GM18951 (cell line): Measurements from ENCODE around the gene UPK3B.
A peak's percentile ranks its signal among the peaks of the same experiment; 100 is the strongest.
"Not testable (repeated sequence)": the region's sequence is repeated elsewhere in the genome, so short reads cannot be mapped to it uniquely, and the experiment has no call there.

ENCODE experiments used
- POLR2A ChIP-seq: IDR thresholded peaks from 4 replicates; pipeline ENCODE4 v1.6.1; 2011; ENCODE audit warnings: mild to moderate bottlenecking; ENCODE audit not compliant: insufficient read length, insufficient read depth; ENCODE audit errors: extremely low read depth
- in situ Hi-C: fragments of 300-500 bp; cut with MboI; formaldehyde crosslinking; loops from one replicate; pipeline ENCODE4 v1.12.0; 2022; ENCODE audit warnings: low sequenced_read_pairs, mixed read lengths, inconsistent platforms; ENCODE audit not compliant: unreplicated experiment

The UPK3B gene

GRCh38 chr7:76549025-76549854, 38.9 kb downstream of the UPK3B start:
- TF ChIP-seq POLR2A, result peak; percentile 72
- in situ Hi-C loops, result not testable (repeated sequence)

- in situ Hi-C loops, result not testable (repeated sequence)
Observed at GRCh38 chr7:76549855-76550248, 39.5 kb downstream of the UPK3B start.

- in situ Hi-C loops, result not testable (repeated sequence)
Observed at GRCh38 chr7:76551992-76552391, 41.6 kb downstream of the UPK3B start.

- in situ Hi-C loops, result not testable (repeated sequence)
Observed at GRCh38 chr7:76559685-76560084, 49.3 kb downstream of the UPK3B start.

GRCh38 chr7:76560157-76560556, 49.8 kb downstream of the UPK3B start:
- in situ Hi-C loops, result not testable (repeated sequence)

- in situ Hi-C loops, result not testable (repeated sequence)
Observed at GRCh38 chr7:76561342-76561741, 51.0 kb downstream of the UPK3B start.

- in situ Hi-C loops, result not testable (repeated sequence)
Observed at GRCh38 chr7:76565001-76565400, 54.6 kb downstream of the UPK3B start.
